Stimulated activated CD4-positive, alpha-beta T cell treated with anti-CD3 and anti-CD28 coated beads, Interleukin-1b, Interleukin-23, amount 100 ng/mL, for 4 hours (primary cell): ENCODE results near the gene NXF3.
"Not testable (repeated sequence)": the region's sequence is repeated elsewhere in the genome, so short reads cannot be mapped to it uniquely, and the experiment has no call there.

Experiments used
- DNase-seq, 2 donors: peaks; one replicate each; pipeline ENCODE4 v3.0.0-alpha.2; 2020; ENCODE audit warnings: low read depth in 2 of 2

Gene NXF3, protein sequence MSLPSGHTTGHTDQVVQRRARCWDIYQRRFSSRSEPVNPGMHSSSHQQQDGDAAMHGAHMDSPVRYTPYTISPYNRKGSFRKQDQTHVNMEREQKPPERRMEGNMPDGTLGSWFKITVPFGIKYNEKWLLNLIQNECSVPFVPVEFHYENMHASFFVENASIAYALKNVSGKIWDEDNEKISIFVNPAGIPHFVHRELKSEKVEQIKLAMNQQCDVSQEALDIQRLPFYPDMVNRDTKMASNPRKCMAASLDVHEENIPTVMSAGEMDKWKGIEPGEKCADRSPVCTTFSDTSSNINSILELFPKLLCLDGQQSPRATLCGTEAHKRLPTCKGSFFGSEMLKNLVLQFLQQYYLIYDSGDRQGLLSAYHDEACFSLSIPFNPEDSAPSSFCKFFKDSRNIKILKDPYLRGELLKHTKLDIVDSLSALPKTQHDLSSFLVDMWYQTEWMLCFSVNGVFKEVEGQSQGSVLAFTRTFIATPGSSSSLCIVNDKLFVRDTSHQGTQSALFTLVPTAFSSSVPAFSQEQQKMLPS

DNA sequence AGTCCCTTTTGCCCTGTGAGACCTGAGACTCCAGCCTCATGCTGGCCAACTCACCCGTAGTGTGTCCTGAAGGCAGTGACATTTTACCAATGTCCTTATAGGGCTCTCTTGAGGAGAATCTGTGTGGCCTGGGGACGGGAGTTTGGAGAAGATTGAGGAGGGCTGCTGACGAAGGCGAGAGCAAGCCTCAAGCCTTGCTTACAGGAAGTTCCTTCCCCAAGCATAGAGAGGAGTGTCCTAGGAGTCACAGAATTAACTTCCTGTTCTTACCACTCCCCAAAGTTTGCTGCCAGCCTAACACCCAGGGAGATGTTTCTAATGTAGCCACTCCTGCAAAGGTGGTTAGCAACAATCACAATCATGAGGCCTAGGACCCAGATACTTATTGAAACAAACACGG is at the start of gene NXF3:
TSS of gene NXF3 (minus strand) at position 202 of the 400 bp plus-strand sequence. CDS start at position 82, 120 bp downstream.
- DNase-seq, result no peak

DNA sequence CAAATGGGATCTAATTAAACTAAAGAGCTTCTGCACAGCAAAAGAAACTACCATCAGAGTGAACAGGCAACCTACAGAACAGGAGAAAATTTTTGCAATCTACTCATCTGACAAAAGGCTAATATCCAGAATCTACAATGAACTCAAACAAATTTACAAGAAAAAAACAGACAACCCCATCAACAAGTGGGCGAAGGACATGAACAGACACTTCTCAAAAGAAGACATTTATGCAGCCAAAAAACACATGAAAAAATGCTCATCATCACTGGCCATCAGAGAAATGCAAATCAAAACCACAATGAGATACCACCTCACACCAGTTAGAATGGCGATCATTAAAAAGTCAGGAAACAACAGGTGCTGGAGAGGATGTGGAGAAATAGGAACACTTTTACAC is 43.6 kb upstream of the NXF3 start:
- not testable (repeated sequence) for DNase-seq

DNA sequence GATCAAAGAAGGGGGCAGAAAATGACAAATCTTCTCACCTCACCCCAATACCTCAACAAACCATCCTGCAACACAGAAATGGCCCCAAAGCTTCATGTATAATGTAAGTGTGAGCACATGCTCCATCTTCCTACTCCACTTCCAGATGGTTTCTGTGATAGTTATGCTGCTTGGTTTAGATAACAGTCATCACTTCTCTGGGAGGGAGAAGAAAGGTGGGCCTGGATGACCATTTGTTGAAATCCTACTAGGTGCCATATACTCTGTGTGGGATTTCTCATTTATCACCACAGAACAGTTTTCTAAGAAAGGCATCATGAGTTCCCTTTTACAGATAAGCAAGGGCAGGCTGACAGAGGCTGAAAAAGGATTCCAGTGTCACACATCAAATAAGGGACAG is 31.3 kb upstream of the NXF3 start:
- no peak for DNase-seq

DNA sequence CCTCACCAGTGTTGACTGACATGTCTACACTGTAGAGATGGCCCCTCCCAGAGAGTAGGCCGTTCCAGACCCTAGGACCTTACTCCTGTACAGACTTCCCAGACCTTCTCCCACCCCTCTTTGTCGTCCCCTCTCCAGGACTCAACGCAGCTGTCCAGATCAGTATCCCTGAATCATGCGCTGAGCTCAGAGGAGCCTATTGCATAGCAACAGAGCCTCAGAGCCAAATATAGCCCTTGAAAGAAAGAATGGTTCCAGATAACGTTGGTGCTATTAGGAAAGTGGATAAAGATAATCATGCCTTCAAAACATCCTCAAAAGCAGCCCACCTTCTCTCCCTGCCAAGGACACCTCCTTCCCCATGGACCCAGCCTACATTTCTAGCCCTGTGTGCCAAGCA is 27.8 kb upstream of the NXF3 start:
- DNase-seq, result no peak

DNA sequence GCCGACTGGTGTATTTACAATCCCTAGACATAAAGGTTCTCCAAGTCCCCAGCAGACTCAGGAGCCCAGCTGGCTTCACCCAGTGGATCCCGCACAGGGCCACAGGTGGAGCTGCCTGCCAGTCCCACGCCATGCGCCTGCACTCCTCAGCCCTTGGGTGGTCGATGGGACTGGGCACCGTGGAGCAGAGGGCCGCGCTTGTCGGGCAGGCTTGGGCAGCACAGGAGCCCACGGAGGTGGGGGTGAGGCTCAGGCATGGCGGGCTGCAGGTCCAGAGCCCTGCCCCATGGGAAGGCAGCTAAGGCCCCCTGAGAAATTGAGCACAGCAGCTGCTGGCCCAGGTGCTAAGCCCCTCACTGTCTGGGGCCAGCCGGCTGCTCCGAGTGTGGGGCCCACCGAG is 24.0 kb upstream of the NXF3 start:
- not testable (repeated sequence) for DNase-seq

DNA sequence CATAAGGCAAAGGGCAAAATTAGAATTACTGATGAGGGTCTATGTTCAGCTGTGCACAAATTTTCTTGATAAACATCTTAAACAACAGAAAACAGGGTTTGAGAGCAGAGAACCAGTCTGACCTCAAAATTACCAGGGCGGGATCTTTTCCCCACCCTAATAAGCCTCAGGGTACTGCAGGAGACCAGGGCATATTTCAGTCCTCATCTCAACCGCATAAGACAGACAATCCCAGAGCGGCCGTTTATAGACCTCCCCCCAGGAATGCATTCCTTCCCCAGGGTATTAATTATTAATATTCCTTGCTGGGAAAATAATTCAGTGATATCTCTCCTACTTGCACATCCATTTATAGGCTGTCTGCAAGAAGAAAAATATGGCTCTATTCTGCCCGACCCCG is 16.6 kb upstream of the NXF3 start:
- DNase-seq, result not testable (repeated sequence)

DNA sequence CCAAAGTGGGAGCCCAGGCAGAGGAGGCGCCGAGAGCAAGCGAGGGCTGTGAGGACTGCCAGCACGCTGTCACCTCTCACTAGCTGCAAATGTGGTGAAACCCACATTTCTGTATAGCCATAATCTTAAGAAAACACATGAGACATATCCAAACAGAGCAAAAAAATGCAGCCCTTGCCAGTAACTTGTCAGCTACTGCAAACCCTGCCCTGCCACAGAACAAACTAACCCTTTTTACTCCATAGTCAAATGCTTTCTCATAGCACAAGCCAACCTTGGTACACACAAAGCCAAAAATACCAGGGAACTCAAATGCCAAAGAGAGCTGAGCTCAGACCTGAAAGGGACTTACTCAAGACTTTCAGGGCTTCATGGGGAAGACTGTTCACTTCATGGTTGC is 14.9 kb upstream of the NXF3 start:
- no peak for DNase-seq

DNA sequence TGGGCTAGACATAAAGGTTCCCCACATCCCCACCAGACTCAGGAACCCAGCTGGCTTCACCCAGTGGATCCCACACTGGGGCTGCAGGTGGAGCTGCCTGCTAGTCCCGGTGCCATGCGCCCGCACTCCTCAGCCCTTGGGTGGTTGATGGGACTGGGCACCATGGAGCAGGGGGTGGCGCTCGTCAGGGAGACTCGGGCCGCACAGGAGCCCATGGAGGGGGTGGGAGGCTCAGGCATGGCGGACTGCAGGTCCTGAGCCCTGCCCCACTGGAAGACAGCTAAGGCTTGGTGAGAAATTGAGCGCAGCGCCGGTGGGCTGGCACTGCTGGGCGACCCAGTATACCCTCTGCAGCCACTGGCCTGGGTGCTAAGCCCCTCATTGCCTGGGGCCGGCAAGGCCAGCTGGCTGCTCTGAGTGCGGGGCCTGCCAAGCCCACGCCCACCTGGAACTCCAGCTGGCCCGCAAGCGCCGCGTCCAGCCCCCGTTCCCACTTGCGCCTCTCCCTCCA is 14.3 kb upstream of the NXF3 start:
- not testable (repeated sequence) for DNase-seq

DNA sequence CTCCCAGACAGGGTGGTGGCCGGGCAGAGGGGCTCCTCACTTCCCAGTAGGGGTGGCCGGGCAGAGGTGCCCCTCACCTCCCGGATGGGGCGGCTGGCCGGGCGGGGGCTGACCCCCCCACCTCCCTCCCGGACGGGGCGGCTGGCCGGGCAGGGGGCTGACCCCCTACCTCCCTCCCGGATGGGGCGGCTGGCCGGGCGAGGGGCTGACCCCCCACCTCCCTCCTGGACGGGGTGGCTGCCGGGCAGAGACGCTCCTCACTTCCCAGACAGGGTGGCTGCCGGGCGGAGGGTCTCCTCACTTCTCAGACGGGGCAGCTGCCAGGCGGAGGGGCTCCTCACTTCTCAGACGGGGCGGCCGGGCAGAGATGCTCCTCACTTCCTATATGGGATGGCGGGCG is 11.4 kb upstream of the NXF3 start:
- DNase-seq, result not testable (repeated sequence)

DNA sequence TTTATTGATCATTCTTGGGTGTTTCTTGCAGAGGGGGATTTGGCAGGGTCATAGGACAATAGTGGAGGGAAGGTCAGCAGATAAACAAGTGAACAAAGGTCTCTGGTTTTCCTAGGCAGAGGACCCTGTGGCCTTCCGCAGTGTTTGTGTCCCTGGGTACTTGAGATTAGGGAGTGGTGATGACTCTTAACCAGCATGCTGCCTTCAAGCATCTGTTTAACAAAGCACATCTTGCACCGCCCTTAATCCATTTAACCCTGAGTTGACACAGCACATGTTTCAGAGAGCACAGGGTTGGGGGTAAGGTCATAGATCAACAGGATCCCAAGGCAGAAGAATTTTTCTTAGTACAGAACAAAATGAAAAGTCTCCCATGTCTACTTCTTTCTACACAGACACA is 10.9 kb upstream of the NXF3 start:
- not testable (repeated sequence) for DNase-seq

DNA sequence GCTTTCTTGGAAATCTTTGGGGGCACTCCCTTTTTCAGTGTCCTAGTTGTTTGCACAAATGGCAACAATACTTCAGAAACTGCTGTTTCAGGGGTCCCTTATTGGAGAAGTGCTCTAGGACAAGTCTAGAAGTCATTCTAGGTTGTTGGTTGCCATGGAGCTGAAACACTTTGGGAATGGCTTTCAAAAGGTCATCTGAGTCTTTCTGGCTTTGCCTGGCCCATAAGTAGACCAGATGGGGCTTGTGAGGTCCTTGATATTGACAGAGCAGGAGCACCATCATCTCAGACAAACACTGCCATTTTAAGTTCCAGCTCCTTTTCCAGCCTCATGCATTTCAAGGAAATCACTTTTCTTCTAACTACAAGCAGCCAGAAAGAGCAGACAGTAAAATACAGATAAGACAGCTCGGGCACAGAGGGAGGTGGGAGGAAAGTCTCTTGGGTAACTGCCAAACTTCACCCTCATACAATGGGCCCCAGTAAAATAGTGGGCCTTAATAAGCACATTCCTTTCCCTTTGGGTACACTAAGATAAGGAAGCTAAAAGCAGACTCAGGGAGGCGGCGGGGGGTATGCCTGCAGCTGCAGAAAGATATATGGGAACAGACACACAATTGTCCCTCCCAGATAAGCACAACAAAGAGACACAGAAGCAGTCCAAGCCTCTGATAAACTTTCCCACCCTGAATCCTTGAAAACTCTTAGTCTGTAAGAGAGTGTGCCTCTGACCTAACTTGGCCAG is 8.5 kb upstream of the NXF3 start:
- no peak for DNase-seq

DNA sequence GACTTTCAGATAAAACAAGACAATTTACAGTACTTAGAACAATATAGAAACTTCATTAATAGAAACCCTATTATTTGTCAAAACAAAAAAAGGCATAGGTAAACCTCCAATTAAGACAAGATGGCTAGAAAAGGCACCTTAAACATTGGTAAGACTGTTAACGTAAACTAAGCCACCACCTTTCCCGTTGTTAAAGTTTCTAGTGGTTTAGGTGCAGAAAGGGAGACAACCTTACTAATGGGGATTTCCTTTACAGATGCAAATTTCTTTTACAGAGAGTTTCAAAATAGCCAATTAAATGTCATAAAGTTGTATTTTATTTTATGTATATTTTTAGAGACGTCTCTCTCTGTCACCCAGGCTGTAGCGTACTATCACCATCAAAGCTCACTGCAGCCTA is 7.5 kb upstream of the NXF3 start:
- no peak for DNase-seq

DNA sequence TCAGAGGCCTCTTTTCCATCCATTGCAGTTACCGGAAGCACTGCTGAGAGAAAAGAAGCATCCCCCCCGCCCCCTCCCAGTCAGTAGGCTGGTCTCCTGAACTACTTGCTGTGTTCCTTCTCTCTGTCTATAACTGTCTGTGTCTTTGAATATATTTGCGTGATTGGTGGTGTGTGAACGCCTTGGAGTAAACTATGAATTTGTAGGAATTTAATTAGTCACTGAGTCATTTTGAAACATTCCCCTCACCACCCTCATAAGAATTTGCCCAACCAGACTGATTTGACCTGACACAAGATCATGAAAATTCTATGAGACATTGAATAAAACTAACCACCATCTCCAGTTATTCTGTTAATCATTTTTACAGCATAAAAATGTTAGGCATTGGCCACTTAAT is 6.7 kb upstream of the NXF3 start:
- no peak for DNase-seq

DNA sequence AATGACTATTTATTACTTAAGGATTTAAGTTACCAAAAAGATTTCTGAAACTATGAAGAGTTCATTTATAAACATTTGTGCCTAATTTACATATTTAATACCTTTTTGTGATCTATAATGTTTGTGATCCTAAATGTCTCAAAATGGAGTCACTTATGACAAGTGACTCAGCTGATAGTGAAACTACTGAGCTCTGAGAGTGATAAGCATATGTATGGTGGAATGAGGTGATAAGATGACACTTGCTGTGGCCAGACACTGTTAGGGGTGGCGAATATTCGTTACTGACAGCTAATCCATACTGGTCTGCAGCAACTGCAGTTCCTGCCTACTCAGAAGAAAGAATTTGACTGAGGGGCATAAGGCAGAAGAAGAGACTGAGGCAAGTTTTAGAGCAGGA is 5.5 kb upstream of the NXF3 start:
- no peak for DNase-seq

DNA sequence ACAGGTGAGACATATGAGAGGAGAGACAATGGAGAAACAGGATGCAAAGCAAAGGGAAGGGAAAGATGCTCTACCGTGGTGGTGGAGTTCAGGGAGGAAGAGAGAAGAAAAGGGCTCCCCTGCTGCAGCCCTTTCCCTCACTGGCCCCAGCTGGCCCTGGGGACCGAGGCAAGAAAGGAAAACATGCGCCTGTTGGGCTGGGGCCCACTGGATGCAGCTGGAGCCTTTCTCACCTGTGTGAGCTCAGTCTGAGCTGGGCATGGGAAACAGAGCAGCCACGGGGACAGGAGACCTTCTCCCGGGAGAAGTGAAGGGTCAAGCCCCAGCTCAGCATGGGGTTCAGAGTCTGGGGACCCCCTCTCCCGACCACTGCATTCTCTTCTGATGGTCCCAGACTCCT is 11.9 kb downstream of the NXF3 start:
- DNase-seq, result no peak

DNA sequence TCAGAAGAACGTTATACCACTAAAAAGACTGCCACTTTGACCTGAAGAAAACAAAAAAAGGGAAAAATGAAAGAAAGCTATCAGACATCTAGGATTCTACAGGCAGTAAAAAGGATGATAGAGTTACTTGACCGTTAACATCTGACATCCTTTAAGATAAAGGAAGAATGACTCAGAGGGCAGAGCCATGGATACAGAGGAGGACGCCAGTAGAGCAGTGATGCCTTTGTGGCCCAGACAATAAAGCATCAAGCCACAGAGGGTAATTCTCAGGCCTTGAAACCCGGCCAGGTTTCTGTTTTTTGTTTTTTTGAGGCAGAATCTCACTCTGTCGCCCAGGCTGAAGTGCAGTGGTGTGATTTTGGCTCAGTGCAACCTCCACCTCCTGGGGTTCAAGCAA is 19.5 kb downstream of the NXF3 start:
- DNase-seq, result no peak

DNA sequence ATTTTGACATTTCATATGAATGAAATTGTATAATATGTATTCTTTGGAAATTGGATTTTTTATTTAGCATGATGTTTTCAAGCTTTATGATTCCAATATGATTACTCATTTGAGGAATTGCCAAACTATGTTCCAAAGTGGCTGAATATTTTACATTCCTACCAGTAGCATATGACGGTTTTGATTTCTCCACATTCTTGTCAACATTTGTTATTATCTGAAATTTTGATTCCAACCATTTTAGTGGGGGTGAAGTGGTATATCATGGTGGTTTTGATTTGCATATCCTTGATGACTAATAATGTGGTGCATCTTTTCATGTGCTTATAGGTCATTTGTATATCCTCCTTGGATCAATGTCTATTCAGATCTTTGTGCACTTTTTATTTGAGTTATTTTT is 26.3 kb downstream of the NXF3 start:
- DNase-seq, result no peak

DNA sequence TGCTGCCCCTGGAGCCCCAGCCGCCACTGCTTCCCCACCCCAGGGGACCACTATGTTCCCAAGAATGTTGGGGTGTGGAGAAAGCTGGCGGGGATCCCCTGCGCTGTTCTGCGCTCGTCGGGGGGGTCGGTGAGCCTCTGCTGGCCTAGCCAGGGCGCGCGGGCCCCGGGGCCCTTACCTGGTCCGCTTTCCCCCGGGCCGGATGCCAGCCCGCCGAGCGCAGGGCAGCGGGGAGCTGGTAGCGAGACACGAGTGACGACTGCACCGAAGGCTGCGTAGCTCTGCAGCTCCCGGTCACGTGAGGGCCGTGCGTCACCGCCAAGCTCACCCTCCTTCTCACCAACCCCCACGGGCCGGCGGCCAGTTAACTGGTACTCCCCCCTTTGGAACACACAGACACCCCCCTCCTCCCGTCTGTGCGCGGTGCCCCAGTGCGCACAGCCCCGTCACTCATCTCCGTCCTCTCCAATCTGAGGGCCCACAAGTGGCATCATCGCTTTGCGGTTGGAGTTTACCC is 29.0 kb downstream of the NXF3 start, which contains the start of gene BEX1:
TSS of gene BEX1 (minus strand) at position 254 of the 517 bp plus-strand sequence. CDS start 897 bp downstream, outside the sequence.
- no peak for DNase-seq

DNA sequence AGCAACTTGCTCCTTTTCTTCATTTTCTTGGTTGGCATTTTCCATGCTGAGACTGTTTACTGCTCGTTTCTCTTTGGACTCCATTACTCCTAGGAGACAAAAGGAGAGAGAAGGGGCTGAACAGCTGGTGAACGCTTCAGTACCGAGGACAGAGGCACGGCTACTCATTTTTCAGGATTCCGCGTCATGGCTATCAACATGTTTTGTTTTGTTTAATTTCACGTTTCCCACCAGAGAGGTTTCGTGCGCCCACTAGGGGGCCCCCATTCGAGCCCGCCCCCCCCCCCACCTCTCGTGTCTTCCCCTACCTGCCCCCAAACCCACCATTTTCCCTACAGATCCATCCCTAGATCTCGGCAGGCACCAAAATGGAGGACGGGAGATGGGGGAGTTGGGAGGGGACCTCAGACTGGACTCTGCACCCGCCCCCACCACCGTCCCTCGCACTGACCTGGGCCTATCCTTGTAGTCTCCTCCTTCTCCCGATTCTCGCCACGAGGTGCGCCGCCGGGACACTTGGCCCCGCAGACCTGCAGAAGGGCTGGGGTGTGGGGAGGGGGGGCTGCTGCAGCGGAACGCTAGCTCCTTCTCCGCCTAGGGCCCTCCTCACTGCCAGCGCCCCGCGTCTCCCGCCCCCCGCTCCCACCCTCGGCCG is 29.6 kb downstream of the NXF3 start:
- no peak for DNase-seq

DNA sequence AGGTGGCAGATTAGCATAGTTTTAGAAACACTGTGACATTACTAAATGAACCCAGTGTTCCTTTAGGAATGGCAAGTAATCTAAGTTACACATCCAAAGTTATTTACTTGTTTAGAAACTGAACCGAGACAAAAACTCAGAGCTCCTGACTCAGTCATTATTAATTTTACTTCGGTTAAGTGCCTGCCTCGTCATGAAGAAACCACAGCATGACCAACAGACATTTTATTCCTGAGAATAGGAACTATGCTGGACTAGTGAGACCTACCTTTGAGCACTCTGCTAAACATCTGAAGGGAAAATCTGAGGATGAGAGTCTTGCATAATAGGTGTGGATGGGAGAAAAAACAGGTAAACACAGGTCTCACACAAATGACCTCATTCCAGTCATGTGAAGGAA is 31.5 kb downstream of the NXF3 start:
- DNase-seq, result no peak

DNA sequence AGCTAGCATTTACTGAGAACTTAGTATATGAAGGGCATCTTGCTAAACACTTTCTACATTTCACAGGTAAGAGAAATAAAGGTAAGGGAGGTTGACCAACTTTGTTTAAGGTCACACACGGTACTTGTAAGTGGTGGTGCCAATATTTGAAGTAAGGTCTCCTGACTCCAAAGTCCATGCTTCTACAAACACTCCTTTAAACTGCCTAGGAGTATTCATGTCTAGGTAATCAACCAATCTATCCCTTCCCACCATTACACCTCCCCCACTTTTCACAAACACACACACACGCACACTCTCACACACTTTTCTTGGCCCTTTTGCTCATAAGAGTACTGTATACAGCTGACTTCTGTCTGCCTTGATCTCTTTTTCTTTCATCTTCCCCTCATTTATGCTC is 36.0 kb downstream of the NXF3 start:
- DNase-seq, result no peak

DNA sequence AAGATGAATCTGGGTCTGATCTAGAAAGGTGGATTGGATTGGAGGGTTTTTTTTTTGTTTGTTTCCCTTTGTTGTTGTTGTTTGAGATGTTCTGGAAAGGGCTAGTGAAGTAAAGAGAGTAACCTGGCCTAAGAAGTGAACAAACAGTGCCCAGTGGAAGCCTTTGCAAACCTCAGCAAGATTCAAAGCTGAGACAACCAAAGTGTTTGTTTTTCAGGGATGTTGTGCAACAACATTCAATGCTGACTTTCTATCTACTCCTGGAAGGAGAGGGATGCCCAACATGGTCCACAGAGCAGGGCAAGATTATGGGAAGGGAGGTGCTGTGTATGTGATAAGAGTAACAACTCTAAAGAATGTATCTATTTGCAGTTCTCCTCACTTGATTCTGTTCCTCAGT is 40.3 kb downstream of the NXF3 start:
- no peak for DNase-seq
